Astrocyte of the cerebellum (primary cell): Measurements from ENCODE around the gene ADGRG3.

Experiments
- DNase-seq: peaks from one replicate; pipeline ENCODE4 v3.0.0-alpha.2; 2011; ENCODE audit warnings: low read depth
- H3K4me3 ChIP-seq: 2 replicates; pipeline ENCODE4 v1.5.1; 2011; ENCODE audit warnings: mild to moderate bottlenecking, low read depth, low read length, moderate library complexity
- in situ Hi-C: cut with HindIII; loops from 2 replicates; pipeline ENCODE4 v1.10.0; 2017; ENCODE audit warnings: low sequenced_read_pairs
- TF ChIP-seq, protein P1 (sequence below): IDR thresholded peaks from 2 replicates; pipeline ENCODE4 v1.5.1; 2012; ENCODE audit warnings: low read length, low read depth, moderate library complexity, mild to moderate bottlenecking; ENCODE audit errors: missing control alignments

The ADGRG3 gene

DNA sequence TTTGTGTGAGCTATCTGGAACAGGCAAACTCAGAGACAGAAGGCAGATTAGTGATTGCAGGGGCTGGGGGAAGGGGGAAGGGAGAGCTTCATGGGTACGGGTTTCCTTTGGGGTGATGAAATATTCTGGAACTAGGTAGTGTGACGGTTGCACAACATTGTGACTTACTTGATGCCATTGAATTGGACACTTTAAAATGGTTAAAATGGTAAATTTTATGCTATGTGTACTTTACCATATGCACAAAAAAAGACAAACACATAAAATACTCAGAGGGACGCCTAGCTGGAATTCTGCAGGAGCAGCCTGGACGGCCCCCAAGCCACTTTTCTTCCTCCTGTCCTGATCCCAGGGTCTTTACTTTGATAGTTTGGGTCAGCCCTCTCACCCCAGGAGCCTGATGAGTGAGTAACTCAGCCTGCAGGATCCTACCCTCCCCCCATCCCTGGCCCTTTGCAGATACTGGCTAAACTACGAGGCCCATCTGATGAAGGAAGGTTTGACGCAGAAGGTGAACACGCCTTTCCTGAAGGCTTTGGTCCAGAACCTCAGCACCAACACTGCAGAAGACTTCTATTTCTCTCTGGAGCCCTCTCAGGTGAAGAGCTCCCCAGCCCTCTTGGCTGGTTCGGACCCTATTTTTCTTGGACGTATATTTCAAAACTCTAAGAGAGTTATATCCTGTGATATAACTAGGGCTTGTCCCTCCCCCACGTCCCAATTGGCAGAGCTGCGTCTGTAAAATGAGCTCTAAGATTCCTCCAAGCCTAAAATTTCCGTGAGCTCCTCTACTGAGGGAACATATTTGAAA lies 7.8 kb downstream of the ADGRG3 start:
- in situ Hi-C loops: no loop called here
- no peak for DNase-seq
- H3K4me3 ChIP-seq: no peak overlapping the region
- TF ChIP-seq, protein P1, sequence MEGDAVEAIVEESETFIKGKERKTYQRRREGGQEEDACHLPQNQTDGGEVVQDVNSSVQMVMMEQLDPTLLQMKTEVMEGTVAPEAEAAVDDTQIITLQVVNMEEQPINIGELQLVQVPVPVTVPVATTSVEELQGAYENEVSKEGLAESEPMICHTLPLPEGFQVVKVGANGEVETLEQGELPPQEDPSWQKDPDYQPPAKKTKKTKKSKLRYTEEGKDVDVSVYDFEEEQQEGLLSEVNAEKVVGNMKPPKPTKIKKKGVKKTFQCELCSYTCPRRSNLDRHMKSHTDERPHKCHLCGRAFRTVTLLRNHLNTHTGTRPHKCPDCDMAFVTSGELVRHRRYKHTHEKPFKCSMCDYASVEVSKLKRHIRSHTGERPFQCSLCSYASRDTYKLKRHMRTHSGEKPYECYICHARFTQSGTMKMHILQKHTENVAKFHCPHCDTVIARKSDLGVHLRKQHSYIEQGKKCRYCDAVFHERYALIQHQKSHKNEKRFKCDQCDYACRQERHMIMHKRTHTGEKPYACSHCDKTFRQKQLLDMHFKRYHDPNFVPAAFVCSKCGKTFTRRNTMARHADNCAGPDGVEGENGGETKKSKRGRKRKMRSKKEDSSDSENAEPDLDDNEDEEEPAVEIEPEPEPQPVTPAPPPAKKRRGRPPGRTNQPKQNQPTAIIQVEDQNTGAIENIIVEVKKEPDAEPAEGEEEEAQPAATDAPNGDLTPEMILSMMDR: no peak

- in situ Hi-C loops: no loop called here
- no peak for DNase-seq
- no peak overlapping the region for H3K4me3 ChIP-seq
- TF ChIP-seq, protein P1: no peak
Observed at GRCh38 chr16:57676553-57677085, 8.5 kb downstream of the ADGRG3 start.

- DNase-seq: no peak
- TF ChIP-seq, protein P1: no peak
- in situ Hi-C loops: no loop called here
- H3K4me3 ChIP-seq: no peak overlapping the region
Observed at GRCh38 chr16:57677622-57678369, 9.7 kb downstream of the ADGRG3 start.

- in situ Hi-C loops: no loop called here
- H3K4me3 ChIP-seq: no peak overlapping the region
- TF ChIP-seq, protein P1: no peak
- DNase-seq: no peak
Observed at GRCh38 chr16:57679016-57679415, 10.9 kb downstream of the ADGRG3 start.

GRCh38 chr16:57679767-57680482 lies 11.8 kb downstream of the ADGRG3 start:
- DNase-seq: no peak
- H3K4me3 ChIP-seq: no peak overlapping the region
- TF ChIP-seq, protein P1: no peak
- in situ Hi-C loops: no loop called here

- no peak for DNase-seq
- in situ Hi-C loops: no loop called here
- TF ChIP-seq, protein P1: no peak
- no peak overlapping the region for H3K4me3 ChIP-seq
Observed at GRCh38 chr16:57680842-57681375, 12.8 kb downstream of the ADGRG3 start.
